ENCODE results near the gene KIF5A. TPM values are rescaled to one million over a fixed set of nuclear protein-coding genes. Genes with fewer than 3 reads are reported as not detected.

KIF5A gene
- total RNA-seq, 1 donor from 2014 or later, result 0.08 TPM

- no peak for TF ChIP-seq CTCF (IDR thresholded peaks at IDR 0.05; ENCODE audit: borderline replicate concordance)
- H3K27me3 ChIP-seq (ENCODE audit: low read depth), result peaks cover 45% of the 10 kb centered on the region
These were observed 1.9 kb upstream of the KIF5A start for GRCh38 chr12:57548013-57548315.

DNA sequence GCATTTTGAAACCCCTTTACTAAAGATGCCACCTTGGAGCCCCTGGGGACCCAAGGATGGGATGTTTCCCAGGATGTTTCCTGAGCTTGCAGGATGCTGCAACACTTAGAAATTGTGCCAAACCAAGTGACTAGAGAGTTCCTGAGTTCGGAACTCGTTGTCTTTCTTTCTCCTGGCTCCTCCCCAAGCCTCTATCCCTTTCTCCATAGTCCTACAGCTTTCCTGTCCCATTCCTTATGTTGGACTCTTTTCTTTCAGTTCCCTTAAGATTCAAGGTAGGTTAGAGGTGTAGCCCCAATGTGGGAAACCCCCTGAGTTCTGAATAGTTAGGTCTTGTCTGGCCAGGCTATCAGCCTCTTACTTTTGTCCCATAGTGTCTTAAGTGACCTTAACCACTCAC is 1.4 kb upstream of the KIF5A start:
- DNase-seq, result no peak
- no peak for TF ChIP-seq CTCF (IDR thresholded peaks at IDR 0.05; ENCODE audit: borderline replicate concordance)

More at GRCh38 chr12:57548013-57548315, 1.9 kb upstream of the KIF5A start:
- no peaks in the 10 kb centered on the region for H3K36me3 ChIP-seq
- H3K4me1 ChIP-seq, result peaks cover 49% of the 10 kb centered on the region
- DNase-seq, result no peak
- H3K4me3 ChIP-seq, result no peak overlapping the region
- no peak overlapping the region for H3K27ac ChIP-seq (replicated peaks)
- intact Hi-C loops (cut with micrococcal nuclease), result no loop called here
- no peaks in the 10 kb centered on the region for H3K9me3 ChIP-seq (replicated peaks)

GRCh38 chr12:57549203-57549908 is 488 bp upstream of the KIF5A start:
- no peaks in the 10 kb centered on the region for H3K9me3 ChIP-seq (replicated peaks)
- no peak overlapping the region for H3K27ac ChIP-seq (replicated peaks)
- H3K27me3 ChIP-seq (ENCODE audit: low read depth), result peaks cover 59% of the 10 kb centered on the region
- H3K36me3 ChIP-seq, result no peaks in the 10 kb centered on the region
- intact Hi-C loops (cut with micrococcal nuclease), result no loop called here
- H3K4me1 ChIP-seq, result peaks cover 36% of the 10 kb centered on the region
- H3K4me3 ChIP-seq, result peak overlapping the region; percentile 62
- TF ChIP-seq CTCF (IDR thresholded peaks at IDR 0.05; ENCODE audit: borderline replicate concordance), result no peak
- no peak for DNase-seq

More for the DNA sequence above, 1.4 kb upstream of the KIF5A start:
- no peak overlapping the region for H3K27ac ChIP-seq (replicated peaks)
- H3K36me3 ChIP-seq, result no peaks in the 10 kb centered on the region
- peaks cover 44% of the 10 kb centered on the region for H3K4me1 ChIP-seq
- intact Hi-C loops (cut with micrococcal nuclease), result no loop called here
- H3K9me3 ChIP-seq (replicated peaks), result no peaks in the 10 kb centered on the region
- H3K4me3 ChIP-seq, result no peak overlapping the region
- H3K27me3 ChIP-seq (ENCODE audit: low read depth), result peaks cover 50% of the 10 kb centered on the region

- no peaks in the 10 kb centered on the region for H3K9me3 ChIP-seq (replicated peaks)
- DNase-seq, result no peak
- H3K4me1 ChIP-seq, result peaks cover 20% of the 10 kb centered on the region
- peaks cover 67% of the 10 kb centered on the region for H3K27me3 ChIP-seq (ENCODE audit: low read depth)
- intact Hi-C loops (cut with micrococcal nuclease), result no loop called here
- H3K4me3 ChIP-seq, result peak overlapping the region; percentile 62
- H3K36me3 ChIP-seq, result no peaks in the 10 kb centered on the region
- H3K27ac ChIP-seq (replicated peaks), result no peak overlapping the region
- no peak for TF ChIP-seq CTCF (IDR thresholded peaks at IDR 0.05; ENCODE audit: borderline replicate concordance)
These were observed 1.1 kb downstream of the KIF5A start for GRCh38 chr12:57550641-57551549.

- no peaks in the 10 kb centered on the region for H3K9me3 ChIP-seq (replicated peaks)
- H3K4me1 ChIP-seq, result peaks cover 11% of the 10 kb centered on the region
- peaks cover 67% of the 10 kb centered on the region for H3K27me3 ChIP-seq (ENCODE audit: low read depth)
- no peak for DNase-seq
- H3K27ac ChIP-seq (replicated peaks), result no peak overlapping the region
- TF ChIP-seq CTCF (IDR thresholded peaks at IDR 0.05; ENCODE audit: borderline replicate concordance), result no peak
- H3K36me3 ChIP-seq, result no peaks in the 10 kb centered on the region
- no peak overlapping the region for H3K4me3 ChIP-seq
- intact Hi-C loops (cut with micrococcal nuclease), result no loop called here
These were observed 1.9 kb downstream of the KIF5A start for GRCh38 chr12:57551637-57552305.
